SK-N-MC (cell line): ENCODE results near the gene FHOD1.

Source experiments
- EZH2 ChIP-seq: fragments of 200-600 bp; sonication (generic); IDR thresholded peaks from one replicate; pipeline ENCODE4 v1.6.1; 2017; ENCODE audit warnings: antibody characterized with exemption
- POLR2AphosphoS5 ChIP-seq: IDR thresholded peaks from 2 replicates; pipeline ENCODE4 v1.6.1; 2012; ENCODE audit warnings: mild to moderate bottlenecking, low read depth, low read length, borderline replicate concordance

DNA sequence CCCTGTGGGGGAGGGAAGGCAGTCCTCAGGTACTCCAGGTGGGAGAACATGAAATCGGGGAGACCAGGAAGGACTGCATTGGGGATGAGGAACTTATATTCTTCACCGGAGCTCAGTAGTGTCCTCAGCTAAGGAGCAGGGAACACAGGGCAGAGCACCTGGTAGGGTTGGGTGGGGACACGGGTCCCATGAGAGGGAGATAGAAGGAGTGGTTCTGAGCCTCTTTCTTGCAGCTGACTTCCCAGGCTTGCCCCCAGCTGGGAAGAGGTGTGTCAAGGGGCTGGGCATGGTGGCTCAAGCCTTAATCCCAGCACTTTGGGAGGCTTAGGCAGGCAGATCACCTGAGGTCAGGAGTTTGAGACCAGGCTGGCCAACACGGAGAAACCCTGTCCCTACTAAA, 2.1 kb downstream of the FHOD1 start:
- TF ChIP-seq POLR2AphosphoS5 (no peak), EZH2 (no peak)
